Uterus (tissue), 2 donors: Measurements from ENCODE around the gene LYRM4.

ENCODE experiments used
- POLR2A ChIP-seq, 2 donors: fragments of 450-650 bp; IDR thresholded peaks; one replicate each; pipeline ENCODE4 v1.6.1; 2016; ENCODE audit warnings: antibody characterized with exemption in 2 of 2, mild to moderate bottlenecking in 1 of 2, moderate library complexity in 1 of 2
- TF ChIP-seq, protein P1 (sequence below), 4 experiments: fragments of 200-600 bp in 2 of 4; fragments of 450-650 bp in 2 of 4; sonication (generic) in 2 of 4; IDR thresholded peaks; one replicate each; pipeline ENCODE4 v1.5.1; 2016 to 2019; ENCODE audit warnings: antibody characterized with exemption in 4 of 4, mild to moderate bottlenecking in 2 of 4, moderate library complexity in 1 of 4

DNA sequence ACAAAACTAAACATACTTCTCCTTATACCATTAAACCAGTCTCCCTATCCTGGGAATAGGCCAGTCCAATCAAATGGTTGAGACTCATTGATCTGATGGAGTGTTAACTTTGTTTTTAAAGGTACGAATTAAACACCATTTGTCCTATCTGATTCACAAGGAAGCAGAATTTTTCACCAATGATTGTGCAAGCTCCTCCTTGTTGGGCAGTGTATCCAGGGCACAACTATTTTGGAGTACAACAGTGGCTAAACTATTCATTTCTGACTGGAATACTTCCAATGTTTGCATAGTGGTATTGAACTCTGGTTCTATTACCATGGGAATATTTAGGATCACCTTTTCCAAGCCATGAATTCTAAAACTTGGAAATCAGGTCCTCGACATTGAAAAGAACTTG is 181.1 kb downstream of the LYRM4 start:
- no peak for TF ChIP-seq POLR2A (IDR thresholded peaks at IDR 0.05)
- TF ChIP-seq, protein P1, sequence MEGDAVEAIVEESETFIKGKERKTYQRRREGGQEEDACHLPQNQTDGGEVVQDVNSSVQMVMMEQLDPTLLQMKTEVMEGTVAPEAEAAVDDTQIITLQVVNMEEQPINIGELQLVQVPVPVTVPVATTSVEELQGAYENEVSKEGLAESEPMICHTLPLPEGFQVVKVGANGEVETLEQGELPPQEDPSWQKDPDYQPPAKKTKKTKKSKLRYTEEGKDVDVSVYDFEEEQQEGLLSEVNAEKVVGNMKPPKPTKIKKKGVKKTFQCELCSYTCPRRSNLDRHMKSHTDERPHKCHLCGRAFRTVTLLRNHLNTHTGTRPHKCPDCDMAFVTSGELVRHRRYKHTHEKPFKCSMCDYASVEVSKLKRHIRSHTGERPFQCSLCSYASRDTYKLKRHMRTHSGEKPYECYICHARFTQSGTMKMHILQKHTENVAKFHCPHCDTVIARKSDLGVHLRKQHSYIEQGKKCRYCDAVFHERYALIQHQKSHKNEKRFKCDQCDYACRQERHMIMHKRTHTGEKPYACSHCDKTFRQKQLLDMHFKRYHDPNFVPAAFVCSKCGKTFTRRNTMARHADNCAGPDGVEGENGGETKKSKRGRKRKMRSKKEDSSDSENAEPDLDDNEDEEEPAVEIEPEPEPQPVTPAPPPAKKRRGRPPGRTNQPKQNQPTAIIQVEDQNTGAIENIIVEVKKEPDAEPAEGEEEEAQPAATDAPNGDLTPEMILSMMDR (IDR thresholded peaks at IDR 0.05), result no peak
